ENCODE data around the gene UBE2J2.
"Not testable (repeated sequence)": the region's sequence is repeated elsewhere in the genome, so short reads cannot be mapped to it uniquely, and the experiment has no call there.

Gene UBE2J2

GRCh38 chr1:1259119-1259488 is 14.6 kb downstream of the UBE2J2 start:
- DNase-seq (ENCODE audit: low read depth in 3 of 3, low spot score in 1 of 3), result no peak

- DNase-seq (ENCODE audit: low read depth in 3 of 3, low spot score in 1 of 3), result no peak
Measured at GRCh38 chr1:1256956-1257871, 16.4 kb downstream of the UBE2J2 start.

GRCh38 chr1:1255611-1256010 is 18.0 kb downstream of the UBE2J2 start:
- no peak for DNase-seq (ENCODE audit: low read depth in 3 of 3, low spot score in 1 of 3)

GRCh38 chr1:1255078-1255477 is 18.6 kb downstream of the UBE2J2 start:
- no peak for DNase-seq (ENCODE audit: low read depth in 3 of 3, low spot score in 1 of 3)

GRCh38 chr1:1254667-1254998 is 19.0 kb downstream of the UBE2J2 start:
- no peak for DNase-seq (ENCODE audit: low read depth in 3 of 3, low spot score in 1 of 3)

GRCh38 chr1:1253972-1254666 is 19.5 kb downstream of the UBE2J2 start:
- DNase-seq (ENCODE audit: low read depth in 3 of 3, low spot score in 1 of 3), result no peak

- no peak for DNase-seq (ENCODE audit: low read depth in 3 of 3, low spot score in 1 of 3)
Measured at GRCh38 chr1:1253314-1253713, 20.3 kb downstream of the UBE2J2 start.

- DNase-seq (ENCODE audit: low read depth in 3 of 3, low spot score in 1 of 3), result peak; percentile 31 to 54 (median 37)
Measured at GRCh38 chr1:1250786-1251284, 22.8 kb downstream of the UBE2J2 start.

- DNase-seq (ENCODE audit: low read depth in 3 of 3, low spot score in 1 of 3), result not testable (repeated sequence)
Measured at GRCh38 chr1:1248009-1248913, 25.4 kb downstream of the UBE2J2 start.

GRCh38 chr1:1247341-1247913 is 26.2 kb downstream of the UBE2J2 start:
- DNase-seq (ENCODE audit: low read depth in 3 of 3, low spot score in 1 of 3), result no peak

- no peak for DNase-seq (ENCODE audit: low read depth in 3 of 3, low spot score in 1 of 3)
Measured at GRCh38 chr1:1246577-1247340, 26.9 kb downstream of the UBE2J2 start, which contains the start of gene C1QTNF12. TSS of gene C1QTNF12 (minus strand) at chr1:1246722. CDS start at chr1:1246690, 32 bp downstream.

- no peak for DNase-seq (ENCODE audit: low read depth in 3 of 3, low spot score in 1 of 3)
Measured at GRCh38 chr1:1245817-1246576, 27.7 kb downstream of the UBE2J2 start.

GRCh38 chr1:1245178-1245816 is 28.4 kb downstream of the UBE2J2 start:
- DNase-seq (ENCODE audit: low read depth in 3 of 3, low spot score in 1 of 3), result no peak

GRCh38 chr1:1244192-1244811 is 29.4 kb downstream of the UBE2J2 start:
- DNase-seq (ENCODE audit: low read depth in 3 of 3, low spot score in 1 of 3), result no peak

GRCh38 chr1:1243807-1244191 is 29.9 kb downstream of the UBE2J2 start:
- no peak for DNase-seq (ENCODE audit: low read depth in 3 of 3, low spot score in 1 of 3)

GRCh38 chr1:1243266-1243660 is 30.4 kb downstream of the UBE2J2 start:
- DNase-seq (ENCODE audit: low read depth in 3 of 3, low spot score in 1 of 3), result no peak

GRCh38 chr1:1242461-1243265 is 31.0 kb downstream of the UBE2J2 start:
- no peak for DNase-seq (ENCODE audit: low read depth in 3 of 3, low spot score in 1 of 3)

Measured in stimulated activated CD4-positive, alpha-beta T cell treated with anti-CD3 and anti-CD28 coated beads, TNF-alpha, amount 100 ng/mL, for 1 hour (primary cell).